GM20431 (cell line): Measurements from ENCODE around the gene CAP1.

Source experiments
- in situ Hi-C: fragments of 300-500 bp; cut with MseI, MboI; formaldehyde crosslinking; loops from one replicate; pipeline ENCODE4 v1.15.0; 2020; ENCODE audit warnings: low sequenced_read_pairs; ENCODE audit not compliant: unreplicated experiment

CAP1 gene

DNA sequence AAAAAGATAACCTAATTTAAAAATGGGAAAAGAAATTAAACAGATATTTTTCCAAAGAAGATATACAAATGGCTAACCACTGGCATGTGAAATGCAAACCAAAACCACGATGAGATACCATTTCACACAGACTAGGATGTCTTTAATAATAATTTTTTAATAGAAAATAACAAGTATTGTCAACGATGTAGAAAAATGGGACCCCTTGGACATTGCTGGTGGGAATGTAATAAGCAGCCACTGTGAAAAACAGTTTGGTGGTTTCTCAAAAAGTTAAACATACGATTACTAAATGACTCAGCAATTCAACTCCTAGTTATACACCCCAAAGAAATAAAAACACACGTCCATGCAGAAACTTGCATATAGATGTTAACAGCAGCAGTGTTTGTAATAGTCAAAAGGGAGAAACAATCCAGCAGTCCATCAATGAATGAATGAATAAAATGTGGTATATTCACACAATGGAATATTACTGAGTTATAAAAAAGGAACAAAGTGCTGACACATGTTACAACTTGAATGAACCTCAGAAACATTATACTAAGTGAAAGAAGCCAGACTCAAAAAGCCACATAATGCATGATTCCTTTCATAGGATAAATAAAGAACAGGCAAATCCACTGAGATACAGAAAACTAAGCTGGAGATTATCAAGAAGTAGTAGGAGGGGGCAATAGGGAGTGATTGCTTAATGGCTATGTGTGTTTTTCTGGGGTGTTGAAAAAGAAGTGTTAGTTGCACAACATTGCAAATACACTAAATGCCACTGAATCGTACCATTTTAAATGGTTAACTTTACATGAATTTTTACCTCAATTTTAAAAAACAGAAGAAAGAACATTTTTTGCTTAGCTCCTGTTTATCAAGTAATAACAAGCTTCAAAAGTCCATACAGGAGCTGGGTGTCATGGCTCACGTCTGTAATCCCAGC is 52.4 kb downstream of the CAP1 start:
- in situ Hi-C loops = no loop called here

DNA sequence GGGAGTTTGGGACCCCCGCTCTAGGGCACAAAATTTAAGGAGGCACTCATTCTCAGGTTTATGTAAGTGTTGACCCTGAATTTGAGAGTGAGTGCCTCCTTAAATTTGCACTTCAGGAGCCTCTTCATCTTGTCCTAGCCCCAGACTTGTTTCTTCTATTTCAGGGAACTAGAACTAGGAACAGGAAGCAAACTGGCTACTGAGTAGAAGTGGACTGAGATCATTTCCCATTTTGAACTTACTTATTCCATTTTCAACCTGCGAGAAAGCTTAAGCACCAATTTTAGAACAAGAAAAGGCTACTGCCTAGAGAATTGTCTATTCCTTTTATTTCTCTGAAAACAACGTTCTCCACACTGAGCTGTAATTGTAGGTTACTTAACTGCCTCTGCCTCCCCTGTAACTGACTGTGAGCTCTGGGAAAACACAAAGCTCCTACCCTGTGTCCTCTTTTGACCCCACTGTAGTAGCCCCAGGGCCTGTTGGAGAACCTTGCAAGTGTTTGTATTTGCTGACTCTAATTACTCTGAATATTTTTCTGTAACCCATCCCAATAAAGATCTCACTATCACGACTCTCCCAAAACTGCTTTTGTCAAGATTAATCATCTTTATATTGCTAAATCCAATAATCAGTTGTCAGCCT is 54.1 kb downstream of the CAP1 start:
- in situ Hi-C loops = no loop called here

DNA sequence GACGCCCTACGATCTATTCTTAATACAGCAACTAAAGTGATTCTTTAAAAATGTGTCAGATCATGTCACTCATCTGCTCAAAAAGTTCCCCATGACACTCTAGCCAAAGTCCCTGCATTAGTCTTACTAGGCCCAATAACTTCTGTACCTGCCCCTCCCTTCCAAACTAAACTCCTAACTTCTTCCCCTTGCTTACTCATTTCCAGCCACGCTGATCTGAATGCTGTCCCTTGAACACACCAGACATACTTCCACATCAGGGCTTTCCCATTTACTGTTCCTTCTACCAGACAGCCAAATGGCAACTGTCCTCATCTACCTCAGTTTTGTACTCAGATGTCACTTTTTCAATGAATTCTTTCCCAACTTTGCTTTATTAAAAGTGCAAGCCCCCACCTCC is 55.3 kb downstream of the CAP1 start:
- in situ Hi-C loops = no loop called here

DNA sequence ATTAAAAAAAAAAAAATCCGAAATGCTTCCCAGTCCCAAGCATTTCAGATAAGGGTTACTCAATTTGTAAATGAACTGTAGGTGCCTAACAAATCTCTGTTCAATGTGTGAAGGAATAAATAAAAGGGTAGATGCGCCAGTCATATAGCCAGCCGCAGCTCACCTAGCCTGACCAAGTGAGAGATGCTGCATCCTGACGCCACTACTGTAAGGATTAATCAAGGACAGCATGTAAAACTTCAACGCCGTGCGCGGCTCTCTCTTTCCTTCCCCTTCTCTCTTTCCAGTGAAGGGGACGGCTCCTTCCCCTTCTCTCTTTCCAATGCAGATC is 56.1 kb downstream of the CAP1 start:
- in situ Hi-C loops = no loop called here

DNA sequence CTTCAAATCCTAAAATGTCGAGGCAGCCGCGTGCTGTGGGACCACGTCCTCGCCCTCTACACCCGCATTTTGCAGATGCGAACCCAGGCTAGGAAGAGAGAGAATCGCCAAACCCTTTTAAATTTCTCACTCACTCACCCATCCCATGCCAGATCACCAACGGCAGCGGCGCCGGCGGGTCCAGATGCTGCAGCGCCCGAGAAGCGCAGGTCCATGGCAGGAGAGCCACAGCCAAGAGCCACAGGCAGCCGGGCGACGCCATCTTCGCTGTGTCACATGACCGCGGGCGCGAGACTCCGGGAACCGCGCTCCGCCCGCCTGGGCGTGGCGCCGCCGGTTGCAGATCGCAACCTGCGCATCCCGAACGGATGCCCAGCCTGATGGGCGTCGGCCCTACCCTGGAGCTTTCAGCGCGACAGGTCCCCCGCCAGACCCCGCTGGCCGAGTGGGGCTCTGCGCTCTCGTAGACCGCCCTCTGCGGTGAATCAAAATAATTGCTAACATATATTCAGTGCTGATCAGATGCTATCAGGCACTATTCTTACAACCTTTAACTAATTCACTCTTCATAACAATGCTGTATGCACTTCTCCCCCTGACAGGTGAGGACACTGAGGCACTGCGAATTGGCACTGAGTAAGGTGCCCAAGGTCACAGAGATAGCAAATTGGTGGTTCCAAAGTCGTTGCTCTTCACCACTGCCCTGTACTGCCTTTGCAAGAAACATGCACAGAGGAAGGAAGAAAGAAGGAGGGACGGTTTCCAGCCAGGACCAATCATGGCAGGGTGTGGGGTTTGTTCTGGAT is 56.7 kb downstream of the CAP1 start, which contains the start of gene PPT1:
TSS of gene PPT1 (minus strand) at position 276 of the 806 bp plus-strand sequence. CDS start at position 262, 14 bp downstream.
- in situ Hi-C loops = no loop called here

DNA sequence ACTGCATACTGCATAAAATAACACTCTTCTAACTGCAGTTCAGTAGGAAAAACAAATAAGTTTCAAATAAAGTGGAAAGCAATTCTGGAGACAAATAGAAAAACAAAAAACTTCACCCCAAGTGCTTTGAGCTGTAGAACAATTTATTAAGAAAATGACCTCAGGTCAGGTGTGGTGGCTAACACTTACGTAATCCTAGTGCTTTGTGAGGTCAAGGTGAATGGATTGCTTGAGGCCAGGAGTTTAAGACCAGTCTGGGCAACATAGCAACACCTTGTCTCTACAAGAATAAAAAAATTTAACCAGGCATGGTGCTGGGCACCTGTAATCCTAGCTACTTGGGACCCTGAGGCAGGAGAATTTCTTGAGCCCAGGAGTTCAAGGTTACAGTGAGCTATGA is 61.5 kb downstream of the CAP1 start:
- in situ Hi-C loops = no loop called here

DNA sequence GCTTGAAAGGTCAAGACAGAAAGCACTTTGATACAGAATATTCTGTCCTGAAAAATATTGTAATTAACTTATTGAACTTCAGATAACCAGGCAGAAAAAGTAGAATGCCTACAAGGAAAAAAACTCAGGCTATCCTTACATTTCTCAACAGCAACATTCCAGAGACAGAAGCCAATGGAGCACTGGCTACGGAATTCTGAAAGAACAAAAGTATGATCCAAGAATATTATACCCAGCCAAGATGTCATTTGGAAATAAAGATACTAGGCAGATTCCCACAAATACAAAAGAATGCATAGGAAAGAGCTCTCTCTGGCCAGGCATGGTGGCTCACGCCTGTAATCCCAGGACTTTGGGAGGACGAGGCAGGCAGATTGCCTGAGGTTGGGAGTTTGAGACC is 62.4 kb downstream of the CAP1 start:
- in situ Hi-C loops = no loop called here

DNA sequence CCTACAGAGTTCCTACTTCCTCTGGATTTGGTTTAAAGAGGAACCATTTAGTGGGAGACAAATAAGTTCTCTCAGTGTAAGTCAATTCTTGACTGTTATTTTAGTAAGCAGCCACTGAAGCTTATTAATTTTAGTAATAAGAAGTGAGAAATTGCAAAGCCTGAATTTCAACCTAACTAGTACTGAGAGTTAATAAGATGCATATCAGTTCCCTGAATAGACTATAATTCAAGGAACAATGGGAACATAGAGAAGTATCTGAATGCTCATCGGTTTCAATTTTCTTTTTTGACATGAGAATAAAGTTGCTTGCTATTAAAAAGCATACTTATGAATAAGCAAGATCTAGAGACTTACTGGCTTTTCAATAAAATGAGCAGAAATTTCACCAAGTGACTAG is 64.5 kb downstream of the CAP1 start:
- in situ Hi-C loops = no loop called here

DNA sequence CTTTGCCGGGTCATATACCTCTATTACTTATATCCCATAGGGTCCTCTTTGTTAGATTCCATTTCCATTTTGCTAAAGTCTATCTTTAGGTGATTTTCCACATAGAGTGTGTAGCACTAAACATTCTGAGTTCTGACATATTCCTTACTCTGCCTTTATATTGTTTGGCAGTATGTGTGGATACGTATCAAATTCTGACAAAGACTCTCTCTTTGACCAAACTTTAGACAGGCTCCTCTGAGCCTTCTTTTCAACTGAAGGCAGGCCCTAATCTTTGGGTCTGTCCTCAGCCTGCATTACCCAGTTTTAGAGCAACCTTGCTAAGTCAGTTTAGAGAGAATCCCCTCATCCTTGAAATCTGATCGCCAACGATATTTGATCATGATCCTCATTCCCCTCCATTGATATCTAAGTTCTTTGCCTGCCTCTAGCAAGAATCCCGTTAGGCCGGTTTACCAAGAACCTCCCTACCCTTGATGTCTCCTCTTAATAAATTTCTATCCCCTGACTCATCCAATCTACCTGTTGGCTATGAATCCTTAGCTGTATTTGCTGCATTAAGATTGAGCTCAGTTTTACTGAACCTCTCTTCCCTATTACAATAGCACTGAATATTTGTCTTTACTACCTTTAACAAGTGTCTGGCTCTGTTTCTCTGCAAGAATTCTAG is 66.9 kb downstream of the CAP1 start:
- in situ Hi-C loops = no loop called here

DNA sequence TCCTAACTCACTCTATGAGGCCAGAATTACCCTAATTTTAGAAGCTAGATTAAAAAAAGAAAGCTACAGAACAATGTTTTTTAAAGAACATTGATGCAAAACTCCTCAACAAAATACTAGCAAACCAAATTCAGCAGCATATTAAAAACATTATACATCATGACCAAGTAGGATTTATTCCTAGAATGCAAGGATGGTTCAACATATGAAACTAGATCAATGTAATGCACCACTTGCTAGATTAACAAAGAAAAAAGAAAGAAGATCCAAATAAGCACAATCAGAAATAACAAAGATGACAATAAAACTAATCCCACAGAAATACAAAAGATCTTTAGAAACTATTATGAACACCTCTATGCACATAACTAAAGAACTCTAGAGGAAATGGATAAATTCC is 69.9 kb downstream of the CAP1 start:
- in situ Hi-C loops = no loop called here

DNA sequence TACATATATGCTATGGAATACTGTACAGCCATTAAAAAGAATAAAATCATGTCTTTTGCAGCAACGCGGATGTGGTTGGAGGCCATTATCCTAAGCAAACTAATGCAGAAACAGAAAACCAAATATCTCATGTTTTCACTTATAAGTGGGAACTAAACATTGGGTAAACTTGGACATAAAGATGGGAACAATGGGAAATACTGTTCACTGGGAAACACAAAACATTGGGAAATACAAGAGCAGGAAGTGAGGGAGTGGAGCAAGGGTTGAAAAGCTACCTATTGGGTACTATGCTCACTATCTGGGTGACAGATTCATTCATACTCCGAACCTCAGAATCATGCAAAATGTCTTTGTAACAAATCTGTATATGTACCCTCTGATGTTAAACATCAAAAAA is 73.9 kb downstream of the CAP1 start:
- in situ Hi-C loops = no loop called here

DNA sequence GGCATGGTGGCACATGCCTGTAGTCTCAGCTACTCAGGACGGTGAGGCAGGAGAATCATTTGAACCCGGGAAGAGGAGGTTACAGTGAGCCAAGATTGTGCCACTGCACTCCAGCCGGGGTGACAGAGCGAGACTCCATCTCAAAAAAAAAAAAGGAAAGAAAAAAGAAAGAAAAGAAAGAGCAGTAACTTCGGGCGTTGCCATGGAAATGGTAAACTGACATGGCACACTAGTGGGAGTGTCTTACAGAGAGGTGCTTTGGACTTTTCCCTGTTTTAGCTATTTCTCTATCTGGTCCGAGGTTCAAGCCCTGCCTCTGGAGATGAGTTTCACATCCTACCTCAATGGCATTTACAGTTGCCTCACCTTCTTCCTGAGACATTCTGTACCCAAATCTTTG is 79.6 kb downstream of the CAP1 start:
- in situ Hi-C loops = no loop called here
